ENCODE data around the gene TMEM183A. TPM values are rescaled to one million over a fixed set of nuclear protein-coding genes. Genes with fewer than 3 reads are reported as not detected.

Gene TMEM183A
- total RNA-seq, 2 donors from 2014 or later = 80.2 to 88.2 TPM

GRCh38 chr1:202967684-202968281 is 39.4 kb upstream of the TMEM183A start:
- intact Hi-C loops (cut with DNase I) = no loop called here
- TF ChIP-seq POLR2A (IDR thresholded peaks at IDR 0.05) = no peak
- no peak for TF ChIP-seq POLR2AphosphoS5 (IDR thresholded peaks at IDR 0.05)
- no peak for TF ChIP-seq CTCF (IDR thresholded peaks at IDR 0.05)
- Histone ChIP-seq H3K4me1 (replicated peaks) (no peaks in the 10 kb centered on the region), H3K9me3 (no peaks in the 10 kb centered on the region), H3K36me3 (no peaks in the 10 kb centered on the region), H3K4me3 (peak overlapping the region; percentile 84 to 85), H3K27me3 (replicated peaks; ENCODE audit: insufficient read depth) (no peaks in the 10 kb centered on the region), H3K27ac (peak overlapping the region; percentile 87 to 93)
- no peak for DNase-seq (ENCODE audit: low spot score)
- 8% methylated on average over 21 of the region's 21 CpGs for WGBS

GRCh38 chr1:202968351-202968750 is 38.8 kb upstream of the TMEM183A start:
- H3K27me3 ChIP-seq (replicated peaks; ENCODE audit: insufficient read depth) = no peaks in the 10 kb centered on the region
- peak overlapping the region in 1 of 2 donors; percentile 93 for H3K27ac ChIP-seq
- no peak for DNase-seq (ENCODE audit: low spot score)
- no peaks in the 10 kb centered on the region for H3K9me3 ChIP-seq
- H3K4me3 ChIP-seq = no peak overlapping the region
- WGBS = 75% methylated on average over 3 of the region's 3 CpGs
- intact Hi-C loops (cut with DNase I) = no loop called here
- H3K4me1 ChIP-seq (replicated peaks) = no peaks in the 10 kb centered on the region
- no peaks in the 10 kb centered on the region for H3K36me3 ChIP-seq
- TF ChIP-seq POLR2AphosphoS5 (IDR thresholded peaks at IDR 0.05) (no peak), POLR2A (IDR thresholded peaks at IDR 0.05) (no peak), CTCF (IDR thresholded peaks at IDR 0.05) (no peak)

GRCh38 chr1:202968895-202969295 is 38.3 kb upstream of the TMEM183A start:
- no peak overlapping the region for H3K27ac ChIP-seq
- H3K4me1 ChIP-seq (replicated peaks) = no peaks in the 10 kb centered on the region
- no peak for DNase-seq (ENCODE audit: low spot score)
- no peaks in the 10 kb centered on the region for H3K36me3 ChIP-seq
- H3K4me3 ChIP-seq = no peak overlapping the region
- no peaks in the 10 kb centered on the region for H3K27me3 ChIP-seq (replicated peaks; ENCODE audit: insufficient read depth)
- no peaks in the 10 kb centered on the region for H3K9me3 ChIP-seq
- 37% methylated on average over 5 of the region's 5 CpGs for WGBS
- TF ChIP-seq POLR2AphosphoS5 (IDR thresholded peaks at IDR 0.05) = peak; percentile 39
- TF ChIP-seq CTCF (IDR thresholded peaks at IDR 0.05) = peak in 3 of 4 experiments; percentile 27 to 62 (median 53)
- TF ChIP-seq POLR2A (IDR thresholded peaks at IDR 0.05) = no peak
- intact Hi-C loops (cut with DNase I) = no loop called here

GRCh38 chr1:202972046-202972445 is 35.1 kb upstream of the TMEM183A start:
- Histone ChIP-seq H3K27me3 (replicated peaks; ENCODE audit: insufficient read depth) (no peaks in the 10 kb centered on the region), H3K4me3 (no peak overlapping the region), H3K36me3 (no peaks in the 10 kb centered on the region), H3K9me3 (no peaks in the 10 kb centered on the region), H3K4me1 (replicated peaks) (no peaks in the 10 kb centered on the region), H3K27ac (no peak overlapping the region)
- WGBS = 68% methylated on average over 4 of the region's 4 CpGs
- DNase-seq (ENCODE audit: low spot score) = no peak
- TF ChIP-seq CTCF (IDR thresholded peaks at IDR 0.05) = no peak
- intact Hi-C loops (cut with DNase I) = no loop called here

- DNase-seq (ENCODE audit: low spot score) = no peak
- no peak overlapping the region for H3K27ac ChIP-seq
- no peaks in the 10 kb centered on the region for H3K9me3 ChIP-seq
- TF ChIP-seq POLR2AphosphoS5 (IDR thresholded peaks at IDR 0.05) = no peak
- TF ChIP-seq CTCF (IDR thresholded peaks at IDR 0.05) = no peak
- no peak for TF ChIP-seq POLR2A (IDR thresholded peaks at IDR 0.05)
- intact Hi-C loops (cut with DNase I) = no loop called here
- no peaks in the 10 kb centered on the region for H3K27me3 ChIP-seq (replicated peaks; ENCODE audit: insufficient read depth)
- WGBS = 92% methylated on average over 3 of the region's 3 CpGs
- H3K4me1 ChIP-seq (replicated peaks) = no peaks in the 10 kb centered on the region
- no peaks in the 10 kb centered on the region for H3K36me3 ChIP-seq
- H3K4me3 ChIP-seq = no peak overlapping the region
Measured at GRCh38 chr1:202974856-202975255, 32.3 kb upstream of the TMEM183A start.

Measured in prostate gland (tissue), 2 donors.